IPS DF 4.7 (cell line): ENCODE data around the gene FARP2.

Experiments used
- DNase-seq: peaks from one replicate; pipeline ENCODE4 v3.0.0-alpha.2; 2013; ENCODE audit warnings: low spot score; ENCODE audit errors: extremely low read depth

Gene FARP2

GRCh38 chr2:241458687-241459086 lies 102.6 kb downstream of the FARP2 start:
- DNase-seq: no peak

GRCh38 chr2:241459520-241459919 lies 103.4 kb downstream of the FARP2 start:
- DNase-seq: no peak

- DNase-seq: no peak
Measured at GRCh38 chr2:241460631-241461030, 104.5 kb downstream of the FARP2 start.

- no peak for DNase-seq
Measured at GRCh38 chr2:241461693-241462677, 105.9 kb downstream of the FARP2 start.

- DNase-seq: no peak
Measured at GRCh38 chr2:241463276-241464135, 107.4 kb downstream of the FARP2 start.

- DNase-seq: no peak
Measured at GRCh38 chr2:241465543-241465942, 109.5 kb downstream of the FARP2 start.

- DNase-seq: no peak
Measured at GRCh38 chr2:241466230-241466629, 110.1 kb downstream of the FARP2 start.

- DNase-seq: no peak
Measured at GRCh38 chr2:241467777-241468475, 111.8 kb downstream of the FARP2 start.

- DNase-seq: no peak
Measured at GRCh38 chr2:241468476-241468781, 112.3 kb downstream of the FARP2 start.

GRCh38 chr2:241469746-241470145 lies 113.7 kb downstream of the FARP2 start:
- DNase-seq: no peak

GRCh38 chr2:241473399-241473798 lies 117.3 kb downstream of the FARP2 start:
- DNase-seq: no peak

- no peak for DNase-seq
Measured at GRCh38 chr2:241475267-241475666, 119.2 kb downstream of the FARP2 start.

- DNase-seq: no peak
Measured at GRCh38 chr2:241478166-241478565, 122.1 kb downstream of the FARP2 start.

GRCh38 chr2:241479026-241479898 lies 123.2 kb downstream of the FARP2 start:
- DNase-seq: no peak

- DNase-seq: no peak
Measured at GRCh38 chr2:241481687-241482086, 125.6 kb downstream of the FARP2 start.

GRCh38 chr2:241482126-241482955 lies 126.3 kb downstream of the FARP2 start:
- no peak for DNase-seq

GRCh38 chr2:241483305-241483704 lies 127.2 kb downstream of the FARP2 start:
- DNase-seq: no peak

GRCh38 chr2:241485172-241485911 lies 129.3 kb downstream of the FARP2 start:
- DNase-seq: no peak

- DNase-seq: no peak
Measured at GRCh38 chr2:241489088-241489487, 133.0 kb downstream of the FARP2 start.
